HAP-1 (cell line): Measurements from ENCODE around the gene NOL6.
"Not testable (repeated sequence)": the region's sequence is repeated elsewhere in the genome, so short reads cannot be mapped to it uniquely, and the experiment has no call there.

Source experiments
- DNase-seq, 2 experiments: peaks; one replicate each; pipeline ENCODE4 v3.0.0-alpha.2; 2016 to 2020; ENCODE audit warnings: low spot score in 2 of 2
- H3K27me3 ChIP-seq: fragments of 250-450 bp; sonication (Bioruptor Pico); 2 replicates; pipeline ENCODE4 v1.5.1; 2020; ENCODE audit warnings: low read depth, mild to moderate bottlenecking, moderate library complexity
- H3K36me3 ChIP-seq: fragments of 250-450 bp; sonication (Bioruptor Pico); replicated peaks from 2 replicates; pipeline ENCODE4 v1.5.1; 2020; ENCODE audit warnings: mild to moderate bottlenecking
- H3K4me1 ChIP-seq: fragments of 250-450 bp; sonication (Bioruptor Pico); 2 replicates; pipeline ENCODE4 v1.5.1; 2020; ENCODE audit warnings: mild to moderate bottlenecking
- H3K4me3 ChIP-seq: fragments of 250-450 bp; sonication (Bioruptor Pico); 2 replicates; pipeline ENCODE4 v1.5.1; 2020; ENCODE audit warnings: mild to moderate bottlenecking, moderate library complexity
- H3K9me3 ChIP-seq: fragments of 250-450 bp; sonication (Bioruptor Pico); 2 replicates; pipeline ENCODE4 v1.5.1; 2020; ENCODE audit warnings: mild to moderate bottlenecking, moderate library complexity
- in situ Hi-C: fragments of 300-500 bp; cut with MboI; formaldehyde crosslinking; loops from 3 replicates; pipeline ENCODE4 v1.14.3; 2020; ENCODE audit warnings: low sequenced_read_pairs, inconsistent platforms, mixed read lengths

The NOL6 gene

GRCh38 chr9:33438926-33439680, 34.6 kb downstream of the NOL6 start:
- H3K36me3 ChIP-seq: no peaks in the 10 kb centered on the region
- H3K4me1 ChIP-seq: no peaks in the 10 kb centered on the region
- in situ Hi-C loops: loop anchor here (10.0 kb wide), 1 partner anchor 64 kb away; no protein-coding TSS in a partner anchor
- no peaks in the 10 kb centered on the region for H3K9me3 ChIP-seq
- H3K4me3 ChIP-seq: no peak overlapping the region
- no peak for DNase-seq
- no peaks in the 10 kb centered on the region for H3K27me3 ChIP-seq

DNA sequence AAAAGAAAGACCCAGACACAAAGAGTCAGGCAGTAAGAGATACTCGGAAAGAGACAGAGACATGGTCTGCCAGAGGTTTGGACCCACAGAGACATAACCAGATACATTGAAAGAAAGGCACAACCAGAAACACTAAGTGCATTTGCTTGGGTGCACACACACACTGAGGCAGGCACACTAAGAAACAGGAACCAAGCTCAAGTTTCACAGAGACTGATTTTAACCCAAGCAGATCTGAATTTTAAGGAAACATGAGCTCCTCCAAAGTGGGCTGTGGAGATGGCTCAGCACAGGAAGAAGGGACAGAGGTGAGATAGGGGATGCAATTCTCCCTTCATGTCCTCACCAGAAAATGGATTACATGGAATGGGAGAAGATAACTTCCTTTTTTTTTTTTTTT, 35.8 kb downstream of the NOL6 start:
- in situ Hi-C loops: loop anchor here (10.0 kb wide), 1 partner anchor 63 kb away; no protein-coding TSS in a partner anchor
- H3K27me3 ChIP-seq: no peaks in the 10 kb centered on the region
- no peak for DNase-seq
- H3K9me3 ChIP-seq: no peaks in the 10 kb centered on the region
- no peaks in the 10 kb centered on the region for H3K36me3 ChIP-seq
- no peak overlapping the region for H3K4me3 ChIP-seq
- H3K4me1 ChIP-seq: no peaks in the 10 kb centered on the region

DNA sequence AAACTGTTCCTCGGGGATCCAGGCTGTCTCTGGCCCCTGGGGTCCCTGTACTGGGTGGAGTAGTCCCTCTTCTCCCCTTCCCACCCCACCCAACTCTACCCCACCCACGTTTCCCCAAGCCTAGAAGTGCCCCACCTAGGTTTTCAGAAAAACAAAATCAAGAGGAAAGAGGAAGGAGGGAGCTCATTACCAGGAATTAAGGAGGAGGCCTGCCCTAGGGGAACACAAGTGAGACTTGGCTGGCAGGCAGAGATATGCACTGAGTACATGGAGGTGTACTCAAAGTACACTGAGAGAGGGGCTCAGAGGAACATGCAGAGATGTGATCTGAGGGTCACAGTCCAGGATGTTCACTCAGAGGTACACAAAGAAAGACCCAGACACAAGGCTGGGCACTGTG, 36.5 kb downstream of the NOL6 start:
- Histone ChIP-seq H3K9me3 (no peaks in the 10 kb centered on the region), H3K27me3 (no peaks in the 10 kb centered on the region), H3K36me3 (no peaks in the 10 kb centered on the region), H3K4me3 (no peak overlapping the region), H3K4me1 (no peaks in the 10 kb centered on the region)
- no peak for DNase-seq
- in situ Hi-C loops: loop anchor here (10.0 kb wide), 1 partner anchor 62 kb away; no protein-coding TSS in a partner anchor

GRCh38 chr9:33436445-33436844, 37.3 kb downstream of the NOL6 start:
- H3K36me3 ChIP-seq: no peaks in the 10 kb centered on the region
- no peaks in the 10 kb centered on the region for H3K27me3 ChIP-seq
- no peak overlapping the region for H3K4me3 ChIP-seq
- in situ Hi-C loops: loop anchor here (10.0 kb wide), 1 partner anchor 62 kb away; no protein-coding TSS in a partner anchor
- H3K9me3 ChIP-seq: no peaks in the 10 kb centered on the region
- peak in 1 of 2 experiments; percentile 65 for DNase-seq
- H3K4me1 ChIP-seq: no peaks in the 10 kb centered on the region

- H3K27me3 ChIP-seq: no peaks in the 10 kb centered on the region
- no peak for DNase-seq
- H3K4me1 ChIP-seq: no peaks in the 10 kb centered on the region
- H3K9me3 ChIP-seq: no peaks in the 10 kb centered on the region
- no peaks in the 10 kb centered on the region for H3K36me3 ChIP-seq
- in situ Hi-C loops: loop anchor here (10.0 kb wide), 1 partner anchor 61 kb away; no protein-coding TSS in a partner anchor
- H3K4me3 ChIP-seq: no peak overlapping the region
Observed at GRCh38 chr9:33435821-33436277, 37.9 kb downstream of the NOL6 start.

DNA sequence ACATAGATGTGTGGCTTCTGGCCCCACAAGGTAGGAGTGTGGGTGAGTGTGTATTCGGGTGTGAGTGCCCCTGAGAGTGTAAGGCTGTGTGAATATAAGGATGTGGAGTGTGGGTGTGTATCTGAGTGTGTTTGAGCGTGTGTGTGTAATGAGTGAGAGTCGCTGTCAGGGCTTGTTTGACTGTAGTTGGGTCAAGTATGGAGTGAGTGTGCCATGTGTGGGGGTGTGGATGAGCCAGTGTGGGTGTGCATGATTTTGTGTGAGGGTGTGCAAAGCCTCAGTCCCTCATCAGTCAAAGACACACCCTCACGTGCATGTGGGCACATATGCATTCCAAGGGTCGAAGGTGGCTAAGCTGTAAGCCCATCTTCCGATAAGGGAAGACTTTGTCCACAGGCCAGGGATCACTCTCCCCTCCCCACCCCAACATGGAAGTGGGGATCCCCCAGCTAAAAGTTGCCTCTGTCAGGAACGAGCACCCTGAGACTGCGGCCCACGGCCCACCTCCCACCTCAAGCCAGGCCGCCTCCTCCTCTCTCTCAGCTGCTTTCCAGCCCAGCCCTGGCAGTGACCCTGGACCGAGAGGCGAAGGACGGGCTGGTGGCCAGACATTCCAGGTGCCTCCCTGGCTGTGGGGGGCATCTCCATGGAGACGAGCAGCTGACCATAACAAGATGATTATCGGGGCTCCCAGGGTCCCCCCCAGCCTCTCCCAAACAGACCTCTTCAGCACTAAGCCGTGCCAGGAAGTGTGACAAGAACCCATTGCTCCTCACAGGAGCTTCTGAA, 39.2 kb downstream of the NOL6 start:
- DNase-seq: no peak
- no peaks in the 10 kb centered on the region for H3K9me3 ChIP-seq
- in situ Hi-C loops: loop anchor here (10.0 kb wide), 1 partner anchor 60 kb away; no protein-coding TSS in a partner anchor
- H3K4me1 ChIP-seq: no peaks in the 10 kb centered on the region
- H3K27me3 ChIP-seq: no peaks in the 10 kb centered on the region
- no peak overlapping the region for H3K4me3 ChIP-seq
- no peaks in the 10 kb centered on the region for H3K36me3 ChIP-seq

GRCh38 chr9:33433871-33434270, 39.9 kb downstream of the NOL6 start:
- Histone ChIP-seq H3K4me1 (no peaks in the 10 kb centered on the region), H3K27me3 (no peaks in the 10 kb centered on the region), H3K36me3 (no peaks in the 10 kb centered on the region), H3K9me3 (no peaks in the 10 kb centered on the region), H3K4me3 (no peak overlapping the region)
- in situ Hi-C loops: loop anchor here (10.0 kb wide), 1 partner anchor 59 kb away; no protein-coding TSS in a partner anchor
- no peak for DNase-seq

- H3K4me3 ChIP-seq: no peak overlapping the region
- in situ Hi-C loops: loop anchor here (10.0 kb wide), 1 partner anchor 57 kb away; no protein-coding TSS in a partner anchor
- H3K4me1 ChIP-seq: no peaks in the 10 kb centered on the region
- DNase-seq: no peak
- H3K9me3 ChIP-seq: no peaks in the 10 kb centered on the region
- H3K27me3 ChIP-seq: no peaks in the 10 kb centered on the region
- no peaks in the 10 kb centered on the region for H3K36me3 ChIP-seq
Observed at GRCh38 chr9:33431420-33431819, 42.3 kb downstream of the NOL6 start.

DNA sequence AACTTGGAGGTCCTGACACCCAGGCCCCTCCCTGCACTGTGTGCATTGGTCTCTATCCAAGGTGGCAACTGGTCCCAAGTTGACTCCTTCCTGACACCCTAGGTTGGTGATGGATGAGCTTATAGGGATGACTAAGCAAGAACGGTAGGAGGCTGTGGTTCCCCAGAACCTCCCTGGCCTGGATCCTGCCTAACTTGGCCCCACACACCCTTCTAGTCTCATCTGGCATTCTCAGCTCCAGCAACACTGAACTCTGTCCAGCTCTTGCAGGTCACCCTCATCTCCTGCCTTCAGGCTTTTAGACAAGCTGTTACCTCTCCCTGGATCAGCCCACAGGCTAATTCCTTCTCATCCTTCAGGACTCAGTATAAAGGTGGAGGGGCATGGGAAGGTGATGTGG, 42.8 kb downstream of the NOL6 start:
- no peak overlapping the region for H3K4me3 ChIP-seq
- no peaks in the 10 kb centered on the region for H3K36me3 ChIP-seq
- no peak for DNase-seq
- H3K9me3 ChIP-seq: no peaks in the 10 kb centered on the region
- H3K27me3 ChIP-seq: no peaks in the 10 kb centered on the region
- in situ Hi-C loops: loop anchor here (10.0 kb wide), 1 partner anchor 56 kb away; no protein-coding TSS in a partner anchor
- H3K4me1 ChIP-seq: no peaks in the 10 kb centered on the region

GRCh38 chr9:33429256-33429985, 44.3 kb downstream of the NOL6 start:
- no peaks in the 10 kb centered on the region for H3K4me1 ChIP-seq
- no peak for DNase-seq

DNA sequence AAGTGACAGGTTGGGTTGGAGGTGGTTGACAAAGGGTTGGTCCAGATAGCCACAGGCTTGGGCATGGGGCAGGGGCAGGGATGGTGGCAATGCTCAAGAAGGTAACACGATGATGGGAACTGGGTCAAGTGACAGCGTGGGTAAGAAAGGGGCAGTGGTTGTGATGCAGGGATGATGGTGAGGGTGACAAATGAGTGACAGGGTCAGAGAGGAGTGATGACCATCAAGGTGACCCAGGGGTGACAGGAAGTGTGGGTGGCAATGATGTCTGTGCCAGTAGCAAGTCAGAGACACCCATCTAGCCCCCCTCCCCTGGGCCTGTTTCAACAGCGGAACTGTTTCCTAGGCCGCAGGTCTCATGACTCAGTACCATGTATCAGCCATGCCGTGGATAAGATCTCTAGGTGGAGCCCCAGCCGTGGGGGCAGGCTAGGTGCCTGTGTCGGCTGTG, 46.9 kb downstream of the NOL6 start:
- in situ Hi-C loops: no loop called here
- H3K4me1 ChIP-seq: no peaks in the 10 kb centered on the region
- no peak for DNase-seq

More at GRCh38 chr9:33429256-33429985, 44.3 kb downstream of the NOL6 start:
- in situ Hi-C loops: no loop called here
- Histone ChIP-seq H3K36me3 (no peaks in the 10 kb centered on the region), H3K4me3 (no peak overlapping the region), H3K27me3 (no peaks in the 10 kb centered on the region), H3K9me3 (no peaks in the 10 kb centered on the region)

DNA sequence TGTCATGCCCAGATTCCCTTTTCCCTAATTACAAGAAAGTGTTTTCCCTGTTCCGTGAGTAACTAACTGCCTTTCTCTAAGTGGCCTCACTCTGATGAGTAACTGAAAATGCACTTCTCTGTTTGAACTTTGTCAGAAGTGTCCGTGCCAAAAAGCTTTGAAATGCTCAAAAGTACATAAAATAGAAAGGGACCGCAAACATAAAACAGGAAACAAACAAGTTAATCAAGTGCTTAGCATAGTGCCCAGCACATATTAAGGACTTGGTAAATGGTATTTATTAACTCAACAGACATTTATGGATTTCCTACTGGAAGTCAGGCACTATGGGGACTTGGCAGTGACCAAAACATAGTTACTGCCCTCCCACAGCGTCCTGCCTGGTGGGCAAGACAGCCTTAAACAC, 48.6 kb downstream of the NOL6 start:
- Histone ChIP-seq H3K9me3 (no peaks in the 10 kb centered on the region), H3K36me3 (no peaks in the 10 kb centered on the region), H3K4me3 (no peak overlapping the region), H3K27me3 (no peaks in the 10 kb centered on the region), H3K4me1 (no peaks in the 10 kb centered on the region)
- in situ Hi-C loops: no loop called here
- no peak for DNase-seq

More for the DNA sequence above, 46.9 kb downstream of the NOL6 start:
- Histone ChIP-seq H3K4me3 (no peak overlapping the region), H3K27me3 (no peaks in the 10 kb centered on the region), H3K9me3 (no peaks in the 10 kb centered on the region), H3K36me3 (no peaks in the 10 kb centered on the region)

GRCh38 chr9:33424492-33424891, 49.2 kb downstream of the NOL6 start:
- H3K36me3 ChIP-seq, H3K4me1 ChIP-seq, H3K4me3 ChIP-seq, H3K9me3 ChIP-seq, H3K27me3 ChIP-seq, in situ Hi-C loops, DNase-seq: not testable (repeated sequence)
